HEK293T (cell line): ENCODE measurements around the gene PARVB.

Experiments
- CTBP1 ChIP-seq: fragments of 450-650 bp; IDR thresholded peaks from 2 replicates; pipeline ENCODE4 v1.6.1; 2016; ENCODE audit warnings: borderline replicate concordance
- ELF4 ChIP-seq: fragments of 450-650 bp; IDR thresholded peaks from 2 replicates; pipeline ENCODE4 v1.6.1; 2017; ENCODE audit warnings: antibody characterized with exemption
- FOXA1 ChIP-seq: fragments of 450-650 bp; IDR thresholded peaks from 2 replicates; pipeline ENCODE4 v1.6.1; 2016; ENCODE audit warnings: mild to moderate bottlenecking
- FOXK2 ChIP-seq: fragments of 450-650 bp; IDR thresholded peaks from 2 replicates; pipeline ENCODE4 v1.6.1; 2016; ENCODE audit warnings: mild to moderate bottlenecking
- FOXM1 ChIP-seq: fragments of 450-650 bp; IDR thresholded peaks from 2 replicates; pipeline ENCODE4 v1.6.1; 2017; ENCODE audit warnings: mild to moderate bottlenecking, borderline replicate concordance
- HDGF ChIP-seq: fragments of 450-650 bp; IDR thresholded peaks from 2 replicates; pipeline ENCODE4 v1.6.1; 2017; ENCODE audit warnings: antibody characterized with exemption, borderline replicate concordance
- LEF1 ChIP-seq: fragments of 450-650 bp; IDR thresholded peaks from 2 replicates; pipeline ENCODE4 v1.6.1; 2017; ENCODE audit warnings: mild to moderate bottlenecking, borderline replicate concordance
- NFRKB ChIP-seq: fragments of 450-650 bp; IDR thresholded peaks from 2 replicates; pipeline ENCODE4 v1.6.1; 2016; ENCODE audit warnings: mild to moderate bottlenecking, moderate library complexity
- SP1 ChIP-seq: fragments of 450-650 bp; IDR thresholded peaks from 2 replicates; pipeline ENCODE4 v1.6.1; 2017
- SUZ12 ChIP-seq: fragments of 450-650 bp; IDR thresholded peaks from 2 replicates; pipeline ENCODE4 v1.6.1; 2016; ENCODE audit warnings: mild to moderate bottlenecking

DNA sequence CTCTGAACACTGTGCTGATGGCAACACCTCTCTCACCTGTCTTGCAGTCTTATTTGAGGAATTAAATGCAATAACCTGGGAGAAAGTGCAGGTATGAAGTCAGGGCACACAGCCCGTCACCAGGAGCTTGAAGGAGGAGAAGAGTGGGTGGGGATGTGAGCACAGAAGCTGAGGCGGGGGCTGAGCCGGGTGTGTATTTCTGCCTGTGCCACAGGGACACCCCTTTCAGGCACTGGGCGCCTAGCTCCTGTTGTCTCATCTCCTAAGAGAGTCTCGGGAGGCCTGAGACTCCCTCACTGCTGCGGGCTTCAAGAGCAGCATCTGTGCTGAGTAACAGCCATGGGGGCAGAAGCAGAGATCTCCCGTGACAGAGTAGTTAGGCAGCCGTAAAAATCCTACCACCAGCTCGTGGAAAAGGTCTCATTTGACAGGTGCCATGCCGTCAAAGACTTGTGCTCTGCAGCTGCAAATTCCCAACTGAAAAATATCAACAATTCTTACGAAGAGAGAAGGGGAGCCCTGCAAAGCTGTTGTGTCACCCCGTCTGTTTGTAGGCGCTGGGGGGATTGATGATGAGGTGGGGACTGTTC lies 26.8 kb downstream of the PARVB start:
- no peak for TF ChIP-seq SP1
- TF ChIP-seq HDGF = no peak
- no peak for TF ChIP-seq FOXK2
- no peak for TF ChIP-seq LEF1
- no peak for TF ChIP-seq ELF4
- TF ChIP-seq FOXA1 = no peak
- TF ChIP-seq NFRKB = no peak
- TF ChIP-seq CTBP1 = no peak
- TF ChIP-seq SUZ12 = no peak
- TF ChIP-seq FOXM1 = no peak
